H9 (cell line): Measurements from ENCODE around the gene DNAH1. TPM values are rescaled to one million over a fixed set of nuclear protein-coding genes. Genes with fewer than 3 reads are reported as not detected.

Source experiments
- DNase-seq: peaks from one replicate; pipeline ENCODE4 v3.0.0-alpha.2; 2017
- H2AFZ ChIP-seq: one replicate; pipeline ENCODE4 v1.6.1; 2013; ENCODE audit warnings: mild to moderate bottlenecking, low read length, control low read depth, moderate library complexity
- H2AK5ac ChIP-seq: 2 replicates; pipeline ENCODE4 v1.6.1; 2013; ENCODE audit warnings: low read length, control low read depth, mixed read lengths; ENCODE audit not compliant: insufficient read length
- H2BK120ac ChIP-seq: one replicate; pipeline ENCODE4 v1.6.1; 2013; ENCODE audit warnings: low read depth, mild to moderate bottlenecking, low read length, control low read depth, inconsistent platforms; ENCODE audit not compliant: poor library complexity, severe bottlenecking
- H2BK12ac ChIP-seq: 2 replicates; pipeline ENCODE4 v1.6.1; 2013; ENCODE audit warnings: low read length, control low read depth, mixed read lengths, low read depth; ENCODE audit not compliant: insufficient read length
- H2BK15ac ChIP-seq: 2 replicates; pipeline ENCODE4 v1.6.1; 2013; ENCODE audit warnings: low read depth, low read length, control low read depth
- H2BK20ac ChIP-seq: one replicate; pipeline ENCODE4 v1.6.1; 2013; ENCODE audit warnings: low read depth, mild to moderate bottlenecking, low read length, control low read depth, inconsistent platforms; ENCODE audit not compliant: poor library complexity, severe bottlenecking
- H2BK5ac ChIP-seq: 2 replicates; pipeline ENCODE4 v1.6.1; 2013; ENCODE audit warnings: low read length, control low read depth, mixed read lengths; ENCODE audit not compliant: insufficient read length
- H3K14ac ChIP-seq: 2 replicates; pipeline ENCODE4 v1.6.1; 2013; ENCODE audit warnings: low read length, control low read depth; ENCODE audit not compliant: insufficient read depth
- H3K18ac ChIP-seq: 2 replicates; pipeline ENCODE4 v1.6.1; 2013; ENCODE audit warnings: low read depth, mild to moderate bottlenecking, mixed read lengths, low read length, control low read depth; ENCODE audit not compliant: insufficient read length
- H3K23ac ChIP-seq: 2 replicates; pipeline ENCODE4 v1.6.1; 2013; ENCODE audit warnings: low read length, control low read depth, mixed read lengths, low read depth; ENCODE audit not compliant: insufficient read length
- H3K23me2 ChIP-seq: 2 replicates; pipeline ENCODE4 v1.6.1; 2013; ENCODE audit warnings: low read depth, mild to moderate bottlenecking, mixed read lengths, low read length, control low read depth; ENCODE audit not compliant: insufficient read length, poor library complexity, severe bottlenecking
- H3K27ac ChIP-seq: 2 replicates; pipeline ENCODE4 v1.5.1; 2013; ENCODE audit warnings: low read length, control low read depth, mixed read lengths, low read depth; ENCODE audit not compliant: insufficient read length
- H3K27me3 ChIP-seq: 2 replicates; pipeline ENCODE4 v1.6.1; 2013; ENCODE audit warnings: low read length, control low read depth, inconsistent platforms; ENCODE audit not compliant: insufficient read depth
- H3K4ac ChIP-seq: 2 replicates; pipeline ENCODE4 v1.6.1; 2013; ENCODE audit warnings: low read depth, mild to moderate bottlenecking, control low read depth, inconsistent platforms, low read length, moderate library complexity
- H3K4me1 ChIP-seq: 2 replicates; pipeline ENCODE4 v1.6.1; 2013; ENCODE audit warnings: low read length, control low read depth, inconsistent platforms; ENCODE audit not compliant: insufficient read depth
- H3K4me2 ChIP-seq: 2 replicates; pipeline ENCODE4 v1.6.1; 2013; ENCODE audit warnings: low read length, control low read depth, mixed read lengths; ENCODE audit not compliant: insufficient read length, insufficient read depth
- H3K56ac ChIP-seq: 2 replicates; pipeline ENCODE4 v1.6.1; 2013; ENCODE audit warnings: low read depth, mild to moderate bottlenecking, mixed read lengths, low read length, control low read depth; ENCODE audit not compliant: insufficient read length
- H3K79me1 ChIP-seq: 2 replicates; pipeline ENCODE4 v1.6.1; 2013; ENCODE audit warnings: low read depth, mild to moderate bottlenecking, moderate library complexity, low read length, control low read depth, inconsistent platforms; ENCODE audit not compliant: insufficient read depth, poor library complexity, severe bottlenecking
- H3K79me2 ChIP-seq: 2 replicates; pipeline ENCODE4 v1.6.1; 2013; ENCODE audit warnings: low read length, control low read depth, inconsistent platforms; ENCODE audit not compliant: insufficient read depth
- H3K9ac ChIP-seq: 2 replicates; pipeline ENCODE4 v1.6.1; 2013; ENCODE audit warnings: low read length, control low read depth, mixed read lengths; ENCODE audit not compliant: insufficient read length; ENCODE audit errors: extremely low read depth
- H3K9me3 ChIP-seq: one replicate; pipeline ENCODE4 v1.6.1; 2013; ENCODE audit warnings: low read depth, low read length, inconsistent platforms; ENCODE audit not compliant: control insufficient read depth
- H3T11ph ChIP-seq: one replicate; pipeline ENCODE4 v1.6.1; 2013; ENCODE audit warnings: mild to moderate bottlenecking, low read length, control low read depth, inconsistent platforms
- H4K20me1 ChIP-seq: one replicate; pipeline ENCODE4 v1.6.1; 2013; ENCODE audit not compliant: control insufficient read depth, insufficient read length, insufficient read depth
- H4K5ac ChIP-seq: 2 replicates; pipeline ENCODE4 v1.6.1; 2013; ENCODE audit warnings: low read depth, mild to moderate bottlenecking, mixed read lengths, low read length, control low read depth; ENCODE audit not compliant: insufficient read length
- H4K8ac ChIP-seq: replicated peaks from 2 replicates; pipeline ENCODE4 v1.6.1; 2013; ENCODE audit warnings: low read length, control low read depth, mixed read lengths, low read depth; ENCODE audit not compliant: insufficient read length
- H4K91ac ChIP-seq: 2 replicates; pipeline ENCODE4 v1.6.1; 2013; ENCODE audit warnings: low read depth, mild to moderate bottlenecking, moderate library complexity, mixed read lengths, low read length, control low read depth; ENCODE audit not compliant: insufficient read length
- H3K27ac Mint-ChIP-seq, 3 experiments: 2 replicates in 2 of 3; 3 replicates in 1 of 3; pipeline ENCODE4 v1.8.0; 2020 to 2021; ENCODE audit warnings: mixed read lengths in 3 of 3, mild to moderate bottlenecking in 1 of 3, moderate library complexity in 1 of 3
- H3K27me3 Mint-ChIP-seq: 2 replicates; pipeline ENCODE4 v1.8.0; 2021; ENCODE audit warnings: low read depth, mild to moderate bottlenecking, moderate library complexity, mixed read lengths
- H3K36me3 Mint-ChIP-seq, 3 experiments: 2 replicates in 2 of 3; 3 replicates in 1 of 3; pipeline ENCODE4 v1.8.0; 2020 to 2021; ENCODE audit warnings: low read depth in 3 of 3, mixed read lengths in 3 of 3; ENCODE audit not compliant: insufficient read depth in 1 of 3
- H3K4me1 Mint-ChIP-seq, 2 experiments: 2 replicates each; pipeline ENCODE4 v1.8.0; 2020; ENCODE audit warnings: mixed read lengths in 2 of 2
- H3K4me3 Mint-ChIP-seq, 2 experiments: 2 replicates in 1 of 2; 3 replicates in 1 of 2; pipeline ENCODE4 v1.8.0; 2020 to 2021; ENCODE audit warnings: mild to moderate bottlenecking in 2 of 2, mixed read lengths in 2 of 2, moderate library complexity in 1 of 2
- H3K9me3 Mint-ChIP-seq, 2 experiments: 2 replicates in 1 of 2; 3 replicates in 1 of 2; pipeline ENCODE4 v1.8.0; 2020; ENCODE audit warnings: mild to moderate bottlenecking in 2 of 2, mixed read lengths in 2 of 2, moderate library complexity in 1 of 2
- WGBS: extraction: QIAGEN DNeasy Blood & Tissue Kit; methylation state at CpG from one replicate; pipeline ENCODE4 v1.1.7; 2013; ENCODE audit warnings: missing lambda C conversion rate, low lambda C conversion rate, mixed read lengths; ENCODE audit not compliant: insufficient read length; ENCODE audit errors: extremely low coverage; 5-methylcytosine and 5-hydroxymethylcytosine counted together
- microRNA-seq: library from miRNA; unstranded; fragments of <30 nt; microRNA quantifications from one replicate; pipeline ENCODE4, GENCODE V29; 2020; ENCODE audit warnings: borderline microRNAs expressed
- total RNA-seq: library from RNA; stranded (reverse); gene quantifications from 2 replicates; pipeline ENCODE4 v1.2.1, GENCODE V29; 2021
- TF ChIP-seq, protein P1 (sequence below): fragments of 200-600 bp; sonication (generic); conservative IDR thresholded peaks from 3 replicates; pipeline ENCODE4 v1.8.0; 2021; ENCODE audit warnings: antibody characterized with exemption, mild to moderate bottlenecking

DNAH1 gene
- total RNA-seq, 1 experiment from 2014 or later, result 2.0 TPM

DNA sequence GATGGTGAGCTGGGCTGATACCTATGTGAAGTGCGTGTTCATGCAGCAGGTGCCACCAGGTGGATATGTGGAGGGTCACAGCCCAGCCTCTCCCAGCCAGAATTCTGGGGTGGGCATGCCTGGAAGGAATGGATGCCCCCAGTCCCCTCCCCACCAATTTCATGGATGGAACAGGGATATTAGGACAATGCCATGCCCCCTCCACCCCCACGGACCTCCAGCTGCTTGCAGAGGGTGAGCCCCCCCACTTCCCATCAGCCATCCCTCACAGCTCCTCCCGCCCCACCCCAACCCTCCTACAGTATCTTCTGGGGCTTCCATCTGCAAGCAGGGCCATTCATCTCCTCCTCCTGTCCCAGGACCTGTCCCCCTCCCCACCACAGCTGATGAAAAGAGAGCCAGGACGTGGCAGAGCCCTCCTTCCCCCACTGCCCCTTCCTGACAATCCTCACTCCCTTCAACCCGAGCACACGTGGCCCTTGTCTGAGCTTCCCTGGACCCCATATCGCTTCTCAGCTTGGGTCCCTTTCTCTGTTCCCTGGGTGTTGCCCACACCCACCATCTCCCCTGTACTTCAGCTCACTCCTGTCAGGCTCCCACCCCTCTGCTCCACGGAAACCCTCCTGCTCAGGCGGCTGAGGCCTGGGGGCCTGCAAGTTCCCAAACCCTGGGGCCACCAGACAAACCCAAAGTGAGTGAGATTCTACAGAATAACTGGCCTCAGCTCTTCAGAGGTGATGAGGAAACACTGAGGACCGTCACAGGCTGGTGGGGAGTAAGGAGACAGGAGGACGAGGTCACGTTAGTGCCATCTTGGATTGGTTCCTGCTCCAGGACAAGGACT is 131.6 kb downstream of the DNAH1 start:
- Histone ChIP-seq H2AFZ (no peak overlapping the region), H3K56ac (no peak overlapping the region)

More for the DNA sequence above, 131.6 kb downstream of the DNAH1 start:
- Histone ChIP-seq H4K20me1 (no peaks in the 10 kb centered on the region), H2BK15ac (no peak overlapping the region), H2BK120ac (no peak overlapping the region), H3K9ac (peak overlapping the region; percentile 10), H3T11ph (no peak overlapping the region), H3K4me1 (no peaks in the 10 kb centered on the region; the same call in 1 of the 2 replicates), H3K18ac (no peak overlapping the region), H4K8ac (no peak overlapping the region), H3K9me3 (no peaks in the 10 kb centered on the region), H3K27ac (no peak overlapping the region), H2AK5ac (no peak overlapping the region), H4K5ac (no peak overlapping the region), H3K4me2 (no peak overlapping the region), H2BK20ac (no peak overlapping the region), H3K14ac (no peak overlapping the region), H4K91ac (no peak overlapping the region), H3K79me2 (no peaks in the 10 kb centered on the region), H2BK5ac (no peak overlapping the region), H2BK12ac (no peak overlapping the region), H3K4ac (no peak overlapping the region), H3K23me2 (no peaks in the 10 kb centered on the region), H3K27me3 (no peaks in the 10 kb centered on the region), H3K79me1 (no peaks in the 10 kb centered on the region), H3K23ac (no peak overlapping the region)
- H3K9me3 Mint-ChIP-seq, result no peaks in the 10 kb centered on the region
- H3K4me1 Mint-ChIP-seq, result peaks cover 21 to 28% of the 10 kb centered on the region in 2 experiments
- H3K4me3 Mint-ChIP-seq, result peak overlapping the region in 1 of 2 experiments; percentile 32; a peak in 2 of 5 replicates
- TF ChIP-seq, protein P1, sequence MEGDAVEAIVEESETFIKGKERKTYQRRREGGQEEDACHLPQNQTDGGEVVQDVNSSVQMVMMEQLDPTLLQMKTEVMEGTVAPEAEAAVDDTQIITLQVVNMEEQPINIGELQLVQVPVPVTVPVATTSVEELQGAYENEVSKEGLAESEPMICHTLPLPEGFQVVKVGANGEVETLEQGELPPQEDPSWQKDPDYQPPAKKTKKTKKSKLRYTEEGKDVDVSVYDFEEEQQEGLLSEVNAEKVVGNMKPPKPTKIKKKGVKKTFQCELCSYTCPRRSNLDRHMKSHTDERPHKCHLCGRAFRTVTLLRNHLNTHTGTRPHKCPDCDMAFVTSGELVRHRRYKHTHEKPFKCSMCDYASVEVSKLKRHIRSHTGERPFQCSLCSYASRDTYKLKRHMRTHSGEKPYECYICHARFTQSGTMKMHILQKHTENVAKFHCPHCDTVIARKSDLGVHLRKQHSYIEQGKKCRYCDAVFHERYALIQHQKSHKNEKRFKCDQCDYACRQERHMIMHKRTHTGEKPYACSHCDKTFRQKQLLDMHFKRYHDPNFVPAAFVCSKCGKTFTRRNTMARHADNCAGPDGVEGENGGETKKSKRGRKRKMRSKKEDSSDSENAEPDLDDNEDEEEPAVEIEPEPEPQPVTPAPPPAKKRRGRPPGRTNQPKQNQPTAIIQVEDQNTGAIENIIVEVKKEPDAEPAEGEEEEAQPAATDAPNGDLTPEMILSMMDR, result no peak
- no CpG with 5 or more reads among the region's 12 CpGs for WGBS
- peak; percentile 21 for DNase-seq
- H3K27me3 Mint-ChIP-seq, result peaks cover 3% of the 10 kb centered on the region
- H3K36me3 Mint-ChIP-seq, result no peaks in the 10 kb centered on the region; a peak in 1 of 7 replicates
- H3K27ac Mint-ChIP-seq, result peak overlapping the region in 1 of 3 experiments; percentile 79; a peak in 3 of 7 replicates

Small RNA genes lying within 50 kb of the gene (microRNA-seq; reads per million reads assigned to microRNA genes)
- gene MIR135A1, result 0.35 reads per million
- 19.6 reads per million, percentile 53 among the genes with 10 or more reads in this experiment for gene MIRLET7G

Other genes with a start within 250 kb of the DNAH1 start
- 29.0 and 29.3 TPM in 2 replicates for gene POC1A, start 161.9 kb upstream of the DNAH1 start, total RNA-seq
- 39.1 and 40.4 TPM in 2 replicates for gene ALAS1, start 118.2 kb upstream of the DNAH1 start, total RNA-seq
- not detected in 2 replicates for gene TLR9, start 90.7 kb upstream of the DNAH1 start, total RNA-seq
- gene TWF2, start 77.2 kb upstream of the DNAH1 start, total RNA-seq, result 44.8 and 50.9 TPM in 2 replicates
- gene PPM1M, start 70.6 kb upstream of the DNAH1 start, total RNA-seq, result 6.1 and 7.4 TPM in 2 replicates
- 83.1 and 84.3 TPM in 2 replicates for gene WDR82, start 37.7 kb upstream of the DNAH1 start, total RNA-seq
- 8.4 and 8.8 TPM in 2 replicates for gene GLYCTK, start 28.5 kb upstream of the DNAH1 start, total RNA-seq
- 79.6 and 84.1 TPM in 2 replicates for gene BAP1, start 93.7 kb downstream of the DNAH1 start, total RNA-seq
- gene PHF7, start 94.3 kb downstream of the DNAH1 start, total RNA-seq, result 9.4 and 9.9 TPM in 2 replicates
- gene SEMA3G, start 128.8 kb downstream of the DNAH1 start, total RNA-seq, result 1.7 and 2.4 TPM in 2 replicates
- 5.6 and 7.7 TPM in 2 replicates for gene TNNC1, start 137.7 kb downstream of the DNAH1 start, total RNA-seq
- 99.0 and 104 TPM in 2 replicates for gene NISCH, start 139.3 kb downstream of the DNAH1 start, total RNA-seq
- gene STAB1, start 179.0 kb downstream of the DNAH1 start, total RNA-seq, result 0.90 and 1.5 TPM in 2 replicates
- 441 and 444 TPM in 2 replicates for gene NT5DC2, start 217.5 kb downstream of the DNAH1 start, total RNA-seq
- 39.1 and 45.8 TPM in 2 replicates for gene UQCC5, start 220.3 kb downstream of the DNAH1 start, total RNA-seq